ENCODE measurements around the gene GBA3.

Gene GBA3

DNA sequence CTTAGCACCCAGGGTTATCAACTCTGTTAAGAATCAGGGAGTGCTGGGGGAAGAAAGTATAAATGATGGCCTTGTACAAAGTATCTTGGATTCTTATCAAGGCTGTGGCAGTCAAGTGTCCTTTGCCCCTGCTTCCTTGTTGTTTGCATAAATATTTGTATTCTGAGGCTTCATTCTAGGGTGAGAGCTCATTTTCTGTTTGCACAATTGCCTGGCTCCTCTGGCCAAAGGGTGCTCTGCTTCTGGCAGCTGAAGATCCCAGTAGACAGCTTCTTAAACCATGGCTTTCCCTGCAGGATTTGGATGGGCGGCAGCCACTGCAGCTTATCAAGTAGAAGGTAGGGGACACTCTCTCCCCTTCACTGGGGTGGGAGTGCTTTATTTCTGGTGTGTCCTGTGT lies at the start of gene GBA3:
TSS of gene GBA3 (plus strand) at position 202 of the 400 bp plus-strand sequence.
- no peak for DNase-seq (ENCODE audit: low read depth, low spot score)

DNA sequence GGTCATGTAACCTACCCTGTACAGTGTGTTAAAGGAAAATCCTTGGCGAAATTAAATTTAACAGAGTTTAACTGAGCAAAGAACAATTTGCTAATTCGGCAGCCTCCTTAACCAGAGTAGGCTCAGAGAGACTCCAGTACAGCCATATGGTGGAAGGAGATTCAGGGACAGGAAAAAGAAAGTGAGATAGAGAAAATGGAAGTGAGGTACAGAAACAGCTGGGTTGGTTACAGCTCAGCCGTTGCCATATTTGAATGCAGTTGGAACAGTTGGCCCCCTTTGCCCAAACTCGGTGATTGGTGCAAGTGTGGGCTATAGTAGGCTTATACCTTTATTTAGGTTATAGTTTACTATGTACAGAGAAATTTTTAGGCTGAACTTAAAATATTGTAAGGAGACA lies 48.8 kb upstream of the GBA3 start:
- no peak for DNase-seq (ENCODE audit: low read depth, low spot score)

DNA sequence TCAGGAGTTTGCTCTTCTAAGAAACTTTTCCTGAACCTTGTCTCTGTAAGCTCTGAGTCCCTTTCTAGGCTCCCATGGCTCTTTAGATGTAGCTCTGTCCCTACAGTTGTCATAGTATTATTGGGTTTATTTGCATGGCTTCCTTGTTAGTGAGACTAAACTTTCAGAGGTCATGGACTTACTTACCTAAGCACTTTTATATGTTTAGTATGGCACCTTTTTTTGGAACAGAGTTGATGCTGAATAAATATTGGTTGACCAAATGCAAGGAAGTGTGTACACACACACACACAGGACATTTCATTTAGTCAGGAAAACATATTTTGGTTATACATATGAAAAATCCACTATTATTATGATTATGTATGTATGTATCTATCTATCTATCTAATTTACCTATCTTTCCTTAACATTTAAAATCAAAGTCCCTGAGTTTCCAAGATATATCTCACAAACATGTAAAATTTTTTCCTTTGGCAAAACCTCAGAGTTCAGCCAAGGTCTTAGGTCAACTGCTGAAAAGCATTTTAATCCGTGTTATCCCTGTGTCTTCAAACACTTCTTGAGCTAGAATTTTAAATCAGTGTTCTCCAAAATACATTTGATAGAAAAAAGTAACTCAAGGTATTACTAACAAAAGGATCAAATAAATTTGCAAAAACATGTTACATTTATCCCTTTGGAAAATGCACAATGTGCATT lies 47.1 kb upstream of the GBA3 start:
- DNase-seq (ENCODE audit: low read depth, low spot score), result no peak

DNA sequence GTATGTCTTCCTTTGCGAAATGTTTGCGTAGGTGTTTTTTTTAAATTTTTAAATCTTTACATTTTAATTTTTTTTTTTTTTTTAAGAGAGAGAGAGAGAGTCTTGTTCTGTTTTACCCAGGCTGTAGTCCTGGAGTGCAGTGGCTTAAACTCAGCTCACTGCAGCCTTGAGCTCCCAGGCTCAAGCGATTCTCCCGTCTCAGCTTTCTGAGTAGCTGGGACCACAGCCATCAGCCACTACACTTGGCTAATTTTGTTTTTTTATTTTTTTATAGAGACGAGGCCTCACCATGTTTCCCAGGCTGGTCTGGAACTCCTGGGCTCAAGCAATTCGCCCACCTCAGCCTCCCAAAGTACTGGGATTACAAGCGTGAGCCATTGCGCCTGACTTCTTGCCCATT lies 43.7 kb upstream of the GBA3 start:
- DNase-seq (ENCODE audit: low read depth, low spot score), result no peak

DNA sequence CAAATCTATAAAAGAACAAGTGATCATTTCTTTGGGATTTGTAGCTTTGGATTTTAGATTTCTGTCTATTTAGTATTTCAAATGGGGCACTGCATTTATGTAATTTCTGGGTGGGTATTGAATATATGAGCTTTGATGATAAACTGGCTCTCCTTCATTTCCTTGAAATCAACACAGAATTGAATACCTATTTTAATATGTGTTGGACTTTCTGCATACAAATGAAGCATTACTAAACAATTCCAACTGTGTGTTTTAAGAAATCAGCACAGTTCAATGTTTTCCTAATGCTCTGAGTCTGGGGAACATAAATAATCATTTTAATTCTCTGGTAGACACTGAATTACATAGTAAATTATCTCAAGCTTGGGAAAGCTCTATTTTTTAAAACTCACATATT lies 42.0 kb upstream of the GBA3 start:
- DNase-seq (ENCODE audit: low read depth, low spot score), result no peak

DNA sequence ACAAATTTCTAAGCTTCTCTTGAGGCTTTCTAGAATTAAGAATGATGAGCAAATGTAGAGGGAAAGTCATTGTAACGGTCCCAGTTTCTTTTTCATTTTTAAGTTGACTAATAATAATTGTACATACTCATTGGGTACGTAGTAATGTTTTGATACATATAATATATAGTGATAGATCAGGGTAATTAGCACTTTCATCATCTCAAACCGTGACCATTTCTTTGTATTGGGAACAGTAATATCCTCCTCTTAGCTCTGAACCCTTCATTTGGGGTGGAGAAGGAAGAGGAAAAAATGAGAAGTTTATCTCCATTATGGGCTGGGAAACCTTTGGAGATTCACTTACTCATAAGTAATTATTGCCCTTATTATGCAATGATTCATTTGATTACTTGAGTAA lies 39.0 kb upstream of the GBA3 start:
- DNase-seq (ENCODE audit: low read depth, low spot score), result no peak

DNA sequence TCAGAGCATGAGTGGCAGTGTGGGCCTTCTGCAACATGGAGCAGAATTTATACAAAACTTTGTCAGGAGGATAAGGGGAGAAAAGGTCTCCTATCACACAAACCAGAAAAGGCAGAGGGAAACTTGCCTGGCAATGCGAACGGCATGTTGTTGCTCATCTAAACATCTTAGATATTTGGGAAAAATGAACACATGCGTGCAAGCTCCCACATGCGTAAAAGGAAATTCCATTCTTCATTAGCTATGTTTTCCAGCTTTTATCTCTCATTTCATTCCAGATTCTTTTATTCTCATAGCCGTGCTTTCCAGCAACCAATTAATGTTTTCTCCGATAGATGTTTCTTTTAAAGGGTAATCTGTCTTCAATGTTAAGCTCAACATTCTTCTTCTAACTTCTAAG lies 31.3 kb upstream of the GBA3 start:
- no peak for DNase-seq (ENCODE audit: low read depth, low spot score)

DNA sequence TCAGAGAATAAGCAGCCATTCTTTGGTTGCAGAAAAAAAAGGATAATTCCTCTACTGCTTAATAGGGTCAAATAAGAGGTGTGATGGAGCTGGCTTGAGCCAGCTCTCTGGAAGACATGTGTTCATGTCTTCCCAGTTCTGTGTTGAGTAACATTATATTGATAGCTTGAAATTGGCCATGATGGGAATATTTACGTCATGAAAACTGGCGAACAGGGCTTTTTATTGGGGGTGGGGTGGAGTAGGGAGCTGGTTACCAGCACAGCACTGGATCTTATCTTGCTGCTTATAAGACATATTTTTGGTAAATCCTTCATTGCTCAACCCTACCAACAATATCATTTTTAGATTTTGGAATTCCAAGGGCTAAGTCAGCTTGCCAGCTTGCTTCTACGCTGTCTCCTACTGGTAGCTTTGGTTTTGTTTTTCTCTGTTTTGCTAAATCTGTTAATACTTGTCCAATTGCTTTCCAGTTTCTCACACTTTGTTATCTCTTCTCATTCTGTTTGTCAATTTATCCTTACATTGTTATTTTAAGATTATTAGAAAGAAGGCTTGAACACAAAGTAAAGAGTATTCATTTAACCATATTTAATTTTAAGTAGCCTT lies 25.3 kb upstream of the GBA3 start:
- DNase-seq (ENCODE audit: low read depth, low spot score), result no peak

DNA sequence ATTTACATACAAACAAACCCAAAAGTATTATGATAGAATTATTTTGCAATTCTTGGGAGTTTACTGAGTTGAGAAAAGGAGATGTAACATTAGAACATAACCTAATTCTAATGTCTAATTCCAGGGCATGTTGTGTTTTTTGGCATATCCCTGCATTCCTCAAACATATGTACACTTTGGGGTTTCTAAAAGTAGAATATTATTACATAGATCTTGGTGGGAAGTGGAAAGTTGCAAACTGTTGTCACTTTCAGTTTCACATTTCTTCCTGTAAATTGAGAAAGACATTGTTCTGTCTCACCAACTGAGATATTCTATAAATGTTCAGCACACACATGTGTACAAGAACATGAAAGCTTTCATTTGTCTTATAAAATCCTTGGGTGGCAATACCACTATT lies 24.4 kb upstream of the GBA3 start:
- DNase-seq (ENCODE audit: low read depth, low spot score), result no peak

DNA sequence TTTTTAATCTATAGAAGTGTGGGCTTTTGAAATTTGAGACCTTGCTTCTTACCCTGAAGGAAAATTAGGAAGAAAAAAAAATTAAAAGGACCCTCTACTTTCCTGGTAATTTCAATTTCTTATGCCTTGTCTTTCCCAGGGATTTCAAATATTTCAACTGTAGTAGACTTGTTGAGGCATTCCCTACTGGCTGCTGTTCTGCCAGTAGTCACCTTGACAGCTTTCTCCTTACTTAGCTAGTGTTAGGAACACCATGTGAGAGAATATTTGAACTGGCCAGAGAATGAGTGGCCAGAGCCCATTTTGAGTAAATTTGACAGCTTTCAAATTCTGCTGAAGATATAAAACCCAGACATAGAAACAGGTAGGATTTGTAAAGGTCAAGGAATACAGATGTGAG lies 24.0 kb upstream of the GBA3 start:
- DNase-seq (ENCODE audit: low read depth, low spot score), result no peak

DNA sequence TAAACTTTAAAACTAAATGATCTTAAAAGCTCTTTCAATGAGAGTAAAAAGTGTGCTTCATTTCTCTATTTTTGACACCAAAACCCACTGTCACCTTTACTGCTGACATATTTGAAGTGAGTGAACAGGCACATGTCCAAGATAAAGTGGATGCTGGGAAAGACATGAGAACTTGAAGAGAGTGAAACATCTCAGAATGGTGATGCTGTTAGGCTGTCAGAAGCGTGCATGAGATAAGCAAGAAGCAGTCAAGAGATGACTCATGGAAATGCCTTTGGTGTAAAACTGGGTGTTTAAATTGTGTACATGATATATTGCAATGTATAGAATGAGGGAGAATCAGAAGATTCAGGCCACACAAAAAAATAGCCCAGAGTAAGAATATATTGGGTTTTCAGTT lies 21.8 kb upstream of the GBA3 start:
- DNase-seq (ENCODE audit: low read depth, low spot score), result no peak

DNA sequence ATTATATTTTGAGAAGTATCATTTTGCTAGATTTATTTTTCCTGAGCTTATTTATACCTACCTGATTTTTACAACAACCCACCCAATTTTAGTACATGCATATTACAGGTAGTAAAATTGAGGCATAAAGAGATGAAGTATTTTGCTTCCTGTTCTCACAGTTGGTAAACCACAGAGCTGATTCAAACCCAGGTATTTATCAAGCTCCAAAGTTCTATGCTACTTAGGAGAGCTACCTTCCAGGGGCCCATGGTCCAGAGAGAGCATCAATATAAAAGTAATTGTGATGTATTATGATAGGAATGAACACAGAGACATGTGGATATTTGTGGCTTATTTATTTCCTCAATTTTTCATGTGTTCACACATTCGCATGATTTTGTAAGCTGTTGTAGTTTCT lies 20.2 kb upstream of the GBA3 start:
- no peak for DNase-seq (ENCODE audit: low read depth, low spot score)

DNA sequence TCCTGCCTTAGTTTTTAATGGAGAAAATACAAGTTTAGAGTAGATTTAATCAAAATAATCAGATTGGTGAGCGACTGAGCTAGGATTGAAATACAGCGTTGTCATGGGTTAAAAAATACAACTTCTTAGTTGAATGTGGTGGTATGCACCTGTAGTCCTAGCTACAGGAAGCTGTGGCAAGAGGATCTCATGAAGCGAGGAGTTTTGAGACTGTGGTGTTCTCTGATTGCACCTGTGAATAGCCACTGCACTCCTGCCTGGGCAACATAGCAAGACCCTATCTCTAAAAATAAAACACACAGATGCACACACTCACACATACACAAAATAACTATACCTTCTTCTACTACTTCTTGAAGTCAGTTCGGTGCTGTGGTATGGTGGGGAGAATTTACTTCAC lies 19.8 kb upstream of the GBA3 start:
- no peak for DNase-seq (ENCODE audit: low read depth, low spot score)

DNA sequence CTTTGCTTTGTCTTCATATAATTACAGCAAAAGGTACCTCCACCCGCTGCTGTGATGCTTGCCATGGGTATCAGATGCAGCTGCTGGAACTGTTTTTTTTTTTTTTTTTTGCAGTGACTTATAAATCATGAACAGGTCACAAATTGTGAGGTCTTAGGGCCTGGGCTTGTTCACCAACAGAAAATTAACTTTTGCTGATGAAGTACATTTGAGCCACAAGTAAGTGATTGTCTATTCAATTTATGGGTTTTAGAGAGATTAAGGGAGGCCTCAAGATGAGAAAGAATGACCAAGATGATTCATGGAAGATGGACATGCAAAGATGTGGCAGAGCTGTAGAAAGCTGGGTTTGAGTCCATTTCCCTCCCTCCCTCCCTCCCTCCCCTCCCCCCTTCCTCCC lies 18.0 kb upstream of the GBA3 start:
- no peak for DNase-seq (ENCODE audit: low read depth, low spot score)

DNA sequence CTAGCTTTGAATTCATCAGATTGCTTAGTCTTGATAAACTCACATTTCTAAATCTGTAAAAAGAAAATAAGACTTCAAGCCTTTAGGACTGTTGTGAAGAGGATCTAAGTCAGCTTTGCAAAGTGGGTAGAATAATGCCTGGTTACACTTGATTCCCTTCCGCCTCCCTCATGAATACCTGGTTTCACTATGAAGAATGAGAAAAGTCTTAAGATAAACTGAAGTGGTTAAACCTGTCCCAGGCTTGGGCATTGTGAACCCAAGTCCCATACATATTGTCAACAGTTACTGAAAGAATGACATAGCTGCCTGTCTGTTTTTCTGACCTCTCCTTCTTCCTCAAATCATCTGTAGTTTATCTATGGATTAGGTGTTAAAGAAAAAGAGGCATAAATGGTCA lies 16.7 kb upstream of the GBA3 start:
- no peak for DNase-seq (ENCODE audit: low read depth, low spot score)

DNA sequence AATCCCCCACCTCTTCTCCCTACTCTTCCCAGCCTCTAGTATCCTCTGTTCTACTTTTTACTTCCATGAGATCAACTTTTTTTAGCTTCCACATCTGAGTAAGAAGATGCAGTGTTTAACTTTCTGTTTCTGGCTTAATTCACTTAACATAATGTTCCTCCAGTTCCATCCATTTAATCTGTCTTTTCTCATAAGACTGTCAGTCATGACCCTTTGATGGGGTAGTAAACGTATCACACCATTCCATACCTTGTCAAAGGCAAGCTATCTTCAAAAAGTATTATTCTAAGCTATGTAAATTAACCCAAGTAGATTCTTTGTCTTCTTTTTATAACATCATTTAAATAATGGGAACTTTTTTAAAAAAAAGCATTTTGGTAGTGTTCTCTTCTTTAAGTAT lies 15.0 kb upstream of the GBA3 start:
- DNase-seq (ENCODE audit: low read depth, low spot score), result no peak

DNA sequence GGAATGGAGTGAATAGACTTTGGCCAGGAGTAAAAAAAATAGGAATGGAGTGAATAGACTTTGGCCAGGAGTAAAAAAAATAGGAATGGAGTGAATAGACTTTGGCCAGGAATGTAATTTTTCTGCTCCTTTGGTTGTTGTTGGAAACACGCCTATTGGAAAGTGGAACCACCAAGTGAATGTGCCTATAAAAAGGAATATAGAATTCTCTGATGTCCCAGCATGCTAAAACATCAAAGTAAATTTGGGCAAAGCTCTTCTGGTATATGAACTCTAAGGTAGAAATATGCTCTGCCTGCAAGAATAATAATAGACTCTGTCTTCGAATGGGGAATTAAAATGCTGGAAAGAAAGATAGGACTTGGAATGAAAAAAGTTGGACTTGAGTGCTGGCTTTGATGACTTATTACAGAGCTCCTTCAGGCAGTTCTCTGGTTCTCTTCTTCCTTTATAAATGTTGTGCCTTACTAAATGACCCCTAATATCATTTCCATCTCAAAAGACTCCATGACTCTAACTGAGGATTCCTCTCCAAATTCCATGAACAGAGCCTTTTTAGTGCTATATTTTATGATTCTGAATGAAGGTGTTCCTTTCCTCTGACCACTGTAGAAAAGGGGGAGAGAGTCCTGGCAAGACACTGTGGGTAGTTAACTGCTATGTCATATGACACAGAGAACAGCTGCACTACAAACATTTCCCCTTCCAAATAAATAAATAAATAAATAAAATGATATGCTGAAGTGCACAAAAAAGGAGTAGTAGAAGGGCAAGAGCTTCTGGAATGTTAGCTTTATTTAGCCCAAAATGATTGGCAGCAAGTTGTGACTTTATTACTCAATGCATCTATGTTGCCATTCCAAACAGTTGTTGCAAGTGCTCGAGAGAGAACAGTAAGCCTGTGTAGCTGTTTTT lies 13.5 kb upstream of the GBA3 start:
- DNase-seq (ENCODE audit: low read depth, low spot score), result no peak

DNA sequence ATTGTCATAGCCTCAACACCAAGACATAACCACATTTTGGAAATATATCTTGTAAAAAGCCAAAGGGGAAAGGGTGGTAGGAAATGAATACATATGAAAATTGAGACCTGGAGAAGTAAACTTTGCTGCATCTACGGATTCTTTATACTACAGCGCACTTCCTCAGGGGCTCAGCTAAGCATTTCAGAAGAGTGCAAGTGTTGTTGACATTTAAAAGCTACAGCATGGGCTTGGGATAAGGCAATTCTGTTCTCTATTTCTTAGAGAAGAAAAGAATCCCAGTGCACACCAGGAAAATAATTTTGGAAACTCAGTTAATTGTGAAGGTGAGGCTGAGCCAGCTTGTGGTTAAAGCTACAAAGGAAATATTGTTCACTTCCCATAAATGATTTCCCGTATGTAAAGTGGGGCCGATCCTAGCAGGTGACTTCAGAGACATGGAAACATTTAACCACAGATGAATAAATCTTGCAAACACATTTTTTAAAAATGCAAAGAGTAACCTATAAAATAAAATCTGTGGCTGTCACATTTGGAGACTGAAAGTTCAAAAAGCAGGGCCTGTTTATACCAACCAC lies 12.6 kb upstream of the GBA3 start:
- DNase-seq (ENCODE audit: low read depth, low spot score), result no peak

DNA sequence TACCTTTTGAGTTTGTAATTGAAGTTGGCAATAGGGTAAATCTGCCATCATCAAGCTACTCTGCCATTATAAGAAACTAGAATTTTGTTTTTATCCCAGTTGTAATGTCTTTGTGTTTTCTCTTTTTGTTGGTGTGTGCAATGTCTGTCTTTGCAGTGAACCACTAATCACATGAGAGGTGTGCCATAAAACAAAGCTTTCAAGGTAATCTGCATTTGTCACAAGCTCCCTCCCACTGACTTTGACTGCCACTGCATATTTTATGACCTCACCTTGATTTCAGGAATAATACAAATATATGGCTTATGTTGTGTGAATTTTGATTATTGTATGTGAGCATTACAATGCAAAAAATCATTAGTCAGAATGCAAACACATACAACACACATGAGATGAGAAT lies 9.0 kb upstream of the GBA3 start:
- DNase-seq (ENCODE audit: low read depth, low spot score), result no peak

DNA sequence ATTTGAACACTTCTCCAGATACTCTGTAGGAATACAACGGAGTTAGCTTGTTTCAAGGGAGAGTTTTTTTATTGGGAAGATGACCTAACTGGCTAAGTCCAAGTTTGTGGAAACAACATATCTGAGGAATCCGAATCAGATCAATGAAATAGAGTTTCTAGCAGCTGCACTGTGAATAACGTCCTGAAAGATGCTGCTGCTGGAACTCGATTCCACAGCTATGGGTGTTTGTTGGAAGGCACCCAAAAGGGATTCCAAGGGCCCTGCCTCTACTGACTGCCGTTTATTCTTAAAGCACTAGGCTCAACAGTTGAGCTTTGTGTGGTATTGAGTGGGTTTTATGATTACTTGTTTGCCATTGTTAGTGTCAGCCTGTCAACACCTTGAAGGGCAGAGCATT lies 6.6 kb upstream of the GBA3 start:
- no peak for DNase-seq (ENCODE audit: low read depth, low spot score)

DNA sequence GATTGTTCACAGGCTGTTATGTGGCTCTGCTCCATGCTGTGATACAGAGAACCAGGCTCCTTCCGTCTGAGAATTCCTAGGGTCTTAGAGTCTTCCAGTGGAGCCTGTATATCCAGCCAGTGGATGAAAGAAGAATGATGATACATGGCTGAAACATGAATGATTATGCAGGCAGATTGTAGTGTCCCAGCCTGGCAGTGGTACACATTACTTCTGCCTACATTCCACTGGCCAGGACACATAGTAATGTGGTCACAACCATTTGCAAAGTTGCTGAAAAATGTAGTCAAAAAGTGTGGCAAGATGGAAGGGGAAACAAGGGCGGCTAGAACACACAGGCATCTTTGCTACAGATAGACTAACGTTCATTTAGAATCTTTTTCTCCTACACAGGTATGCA lies 4.5 kb upstream of the GBA3 start:
- no peak for DNase-seq (ENCODE audit: low read depth, low spot score)

DNA sequence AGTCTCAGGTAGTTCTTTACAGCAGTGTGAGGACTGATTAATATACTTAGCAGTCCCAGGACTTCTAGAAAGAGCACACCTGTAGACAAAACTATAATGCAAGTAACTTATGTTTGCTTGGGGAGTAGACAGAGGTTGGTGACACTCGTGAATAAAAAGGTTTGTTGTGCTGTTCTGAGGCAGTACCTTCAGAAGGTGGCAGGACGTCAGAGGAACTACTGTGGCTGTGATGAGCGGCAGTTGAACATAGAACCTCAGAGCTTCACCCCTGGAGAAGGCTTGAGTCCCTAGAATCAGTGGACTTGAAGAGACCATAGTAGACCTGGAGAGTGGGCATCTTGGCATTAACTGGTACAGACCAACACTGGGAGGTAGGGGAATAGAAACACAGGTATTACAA lies 3.3 kb upstream of the GBA3 start:
- no peak for DNase-seq (ENCODE audit: low read depth, low spot score)

DNA sequence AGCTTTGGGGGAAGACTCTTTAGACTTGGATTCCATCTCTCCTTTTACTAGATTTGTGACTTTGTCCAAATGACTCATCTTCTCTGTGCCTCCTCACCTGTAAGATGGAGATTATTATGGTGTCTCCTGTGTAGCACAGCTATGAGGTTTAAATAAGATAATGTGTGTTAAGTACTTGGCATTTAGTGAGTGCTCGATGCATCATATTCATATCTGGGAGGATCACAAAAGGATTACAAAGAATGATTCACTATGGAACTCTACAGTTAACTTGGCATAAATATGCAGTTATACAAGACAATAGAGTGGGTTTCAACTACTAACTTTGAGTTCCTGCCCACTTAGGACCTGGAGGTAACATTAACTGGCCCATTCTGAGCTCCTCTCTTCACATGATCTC lies 2.3 kb downstream of the GBA3 start:
- DNase-seq (ENCODE audit: low read depth, low spot score), result no peak
